HG03354 (cell line): Measurements from ENCODE around the gene GPS2.

Experiments
- ATAC-seq: cut with Tn5 transposase; IDR thresholded peaks from one replicate; pipeline ENCODE4 v1.9.1; 2021; ENCODE audit warnings: mild to moderate bottlenecking; ENCODE audit not compliant: unreplicated experiment, poor library complexity, severe bottlenecking

The GPS2 gene

GRCh38 chr17:7314719-7315569, at the start of gene GPS2:
TSS of gene GPS2 (minus strand) at chr17:7315360. CDS start at chr17:7315052, 308 bp downstream.
- ATAC-seq: peak; percentile 85

GRCh38 chr17:7363311-7363710, 48.2 kb upstream of the GPS2 start:
- no peak for ATAC-seq

- ATAC-seq: no peak
Measured at GRCh38 chr17:7361906-7362305, 46.7 kb upstream of the GPS2 start.

GRCh38 chr17:7357381-7357780, 42.2 kb upstream of the GPS2 start:
- ATAC-seq: no peak

- no peak for ATAC-seq
Measured at GRCh38 chr17:7356756-7357155, 41.6 kb upstream of the GPS2 start.

GRCh38 chr17:7356072-7356549, 41.0 kb upstream of the GPS2 start:
- no peak for ATAC-seq

- no peak for ATAC-seq
Measured at GRCh38 chr17:7355573-7355972, 40.4 kb upstream of the GPS2 start.

- ATAC-seq: no peak
Measured at GRCh38 chr17:7355053-7355452, 39.9 kb upstream of the GPS2 start, which contains the start of gene TMEM95. TSS of gene TMEM95 (plus strand) at chr17:7355156. CDS start at chr17:7355205, 49 bp downstream.

GRCh38 chr17:7354262-7354843, 39.2 kb upstream of the GPS2 start:
- no peak for ATAC-seq

GRCh38 chr17:7352910-7353635, 37.9 kb upstream of the GPS2 start:
- ATAC-seq: no peak

GRCh38 chr17:7352503-7352889, 37.3 kb upstream of the GPS2 start:
- no peak for ATAC-seq

GRCh38 chr17:7351665-7352502, 36.7 kb upstream of the GPS2 start, which contains the start of gene KCTD11:
TSS of gene KCTD11 (plus strand) at chr17:7352162.
- ATAC-seq: peak; percentile 66

- no peak for ATAC-seq
Measured at GRCh38 chr17:7348478-7349242, 33.5 kb upstream of the GPS2 start.

- ATAC-seq: no peak
Measured at GRCh38 chr17:7347630-7348477, 32.7 kb upstream of the GPS2 start.

- no peak for ATAC-seq
Measured at GRCh38 chr17:7346761-7347614, 31.8 kb upstream of the GPS2 start.

- ATAC-seq: no peak
Measured at GRCh38 chr17:7343250-7343649, 28.1 kb upstream of the GPS2 start.

- ATAC-seq: no peak
Measured at GRCh38 chr17:7341842-7342241, 26.7 kb upstream of the GPS2 start.
